PFSK-1 (cell line): Measurements from ENCODE around the gene FYB1.

Experiments
- FOXP2 ChIP-seq: optimal IDR thresholded peaks from 2 replicates; pipeline ENCODE3; 2011; ENCODE audit warnings: borderline replicate concordance, control low read depth, inconsistent platforms; ENCODE audit not compliant: insufficient read depth; ENCODE audit errors: extremely low read length, extremely low read depth
- POLR2AphosphoS5 ChIP-seq: IDR thresholded peaks from 2 replicates; pipeline ENCODE4 v1.6.1; 2012; ENCODE audit warnings: low read depth, mild to moderate bottlenecking, control low read depth, low read length, moderate library complexity
- REST ChIP-seq, 2 experiments: IDR thresholded peaks; 2 replicates each; pipeline versions ENCODE4 v1.6.1 to v1.8.0; 2011 to 2012; ENCODE audit warnings: low read depth in 2 of 2, low read length in 2 of 2, control low read depth in 1 of 2, inconsistent platforms in 1 of 2, mild to moderate bottlenecking in 1 of 2, moderate library complexity in 1 of 2; ENCODE audit not compliant: insufficient read depth in 1 of 2
- SIN3A ChIP-seq: IDR thresholded peaks from 2 replicates; pipeline ENCODE4 v1.6.1; 2012; ENCODE audit warnings: mild to moderate bottlenecking, low read length, moderate library complexity, borderline replicate concordance; ENCODE audit not compliant: insufficient read depth
- TAF1 ChIP-seq: IDR thresholded peaks from 2 replicates; pipeline ENCODE4 v1.6.1; 2012; ENCODE audit warnings: low read length, control low read depth, borderline replicate concordance; ENCODE audit not compliant: insufficient read depth

GRCh38 chr5:39169081-39169480, 50.3 kb downstream of the FYB1 start:
- TF ChIP-seq TAF1 (no peak), POLR2AphosphoS5 (no peak), FOXP2 (no peak), SIN3A (no peak), REST (IDR thresholded peaks at IDR 0.05; ENCODE audit: insufficient read depth in 1 of 2, low read depth in 2 of 2, low read length in 2 of 2) (no peak)
